GM21619 (cell line): ENCODE data around the gene CDO1.
A peak's percentile ranks its signal among the peaks of the same experiment; 100 is the strongest.
"Not testable (repeated sequence)": the region's sequence is repeated elsewhere in the genome, so short reads cannot be mapped to it uniquely, and the experiment has no call there.

ENCODE experiments used
- ATAC-seq: cut with Tn5 transposase; IDR thresholded peaks from one replicate; pipeline ENCODE4 v1.9.1; 2021; ENCODE audit not compliant: unreplicated experiment

Gene CDO1

DNA sequence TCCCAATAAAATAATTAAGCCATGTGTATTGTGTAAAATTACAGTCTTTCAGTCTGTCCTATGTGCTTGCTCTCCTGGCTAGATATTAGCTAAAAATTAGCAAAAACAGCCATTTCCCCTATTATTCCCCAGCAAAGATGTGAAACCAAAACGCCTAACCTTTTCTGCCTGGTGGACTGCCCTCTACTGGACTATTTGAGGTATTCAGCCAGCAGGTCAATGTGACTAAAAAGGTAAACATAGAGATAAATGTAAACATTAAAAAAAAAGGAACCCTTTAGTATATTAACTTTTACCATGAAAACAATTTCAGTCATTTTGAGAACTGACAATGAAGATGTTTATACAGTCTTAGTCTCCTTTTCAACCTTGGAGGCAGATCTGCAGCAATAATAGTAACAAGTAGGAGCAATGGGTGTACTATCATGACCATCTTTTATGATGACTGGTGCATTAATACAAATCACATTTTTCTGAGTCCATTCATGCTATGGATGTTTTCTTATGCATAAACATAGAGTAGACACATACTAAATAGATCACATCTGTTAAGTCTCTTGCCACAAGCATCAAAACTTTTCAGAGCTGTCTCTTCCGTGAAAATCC, 14.8 kb upstream of the CDO1 start:
- ATAC-seq = peak; percentile 69

DNA sequence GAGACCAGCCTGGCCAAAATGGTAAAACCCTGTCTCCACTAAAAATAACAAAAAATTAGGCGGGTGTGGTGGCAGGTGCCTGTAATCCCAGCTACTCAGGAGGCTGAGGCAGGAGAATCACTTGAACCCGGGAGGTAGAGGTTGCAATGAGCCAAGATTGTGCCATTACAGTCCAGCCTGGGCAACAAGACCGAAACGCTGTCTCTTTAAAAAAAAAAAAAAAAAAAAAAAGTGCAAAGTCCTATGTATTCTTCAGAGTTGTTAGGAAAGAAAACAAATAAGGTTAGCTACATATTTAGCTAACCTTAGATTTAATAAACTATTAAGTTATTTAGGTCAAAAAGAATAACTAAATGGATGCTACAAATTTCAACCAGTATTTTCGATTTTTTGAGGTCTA, 13.5 kb upstream of the CDO1 start:
- no peak for ATAC-seq

DNA sequence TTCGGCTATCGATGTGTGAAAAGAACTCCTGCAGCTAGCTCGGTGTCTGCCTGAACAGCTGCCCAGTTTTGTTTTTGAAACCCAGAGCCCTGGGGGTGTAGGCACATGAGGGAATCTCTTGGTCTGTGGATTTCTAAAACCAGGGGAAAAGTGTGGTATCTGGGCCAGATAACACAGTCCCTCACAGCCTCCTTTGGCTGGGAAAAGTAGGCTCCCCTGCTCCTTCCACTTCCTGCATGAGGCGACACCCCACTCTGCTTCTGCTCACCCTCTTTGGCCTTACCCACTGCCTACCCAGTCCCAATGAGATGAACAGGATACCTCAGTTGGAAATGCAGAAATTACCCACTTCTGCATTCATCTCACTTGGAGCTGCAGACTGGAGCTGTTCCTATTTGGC, 9.5 kb upstream of the CDO1 start:
- no peak for ATAC-seq

DNA sequence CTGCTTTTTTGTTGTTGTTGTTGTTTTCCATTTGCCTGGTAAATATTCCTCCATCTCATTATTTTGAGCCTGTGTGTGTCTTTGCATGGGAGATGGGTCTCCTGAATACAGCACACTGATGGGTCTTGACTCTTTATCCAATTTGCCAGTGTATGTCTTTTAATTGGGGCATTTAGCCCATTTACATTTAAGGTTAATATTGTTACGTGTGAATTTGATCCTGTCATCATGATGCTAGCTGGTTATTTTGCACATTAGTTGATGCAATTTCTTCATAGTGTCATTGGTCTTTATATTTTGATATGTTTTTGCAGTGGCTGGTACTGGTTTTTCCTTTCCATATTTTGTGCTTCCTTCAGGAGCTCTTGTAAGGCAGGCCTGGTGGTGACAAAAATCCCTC, 8.5 kb upstream of the CDO1 start:
- not testable (repeated sequence) for ATAC-seq

DNA sequence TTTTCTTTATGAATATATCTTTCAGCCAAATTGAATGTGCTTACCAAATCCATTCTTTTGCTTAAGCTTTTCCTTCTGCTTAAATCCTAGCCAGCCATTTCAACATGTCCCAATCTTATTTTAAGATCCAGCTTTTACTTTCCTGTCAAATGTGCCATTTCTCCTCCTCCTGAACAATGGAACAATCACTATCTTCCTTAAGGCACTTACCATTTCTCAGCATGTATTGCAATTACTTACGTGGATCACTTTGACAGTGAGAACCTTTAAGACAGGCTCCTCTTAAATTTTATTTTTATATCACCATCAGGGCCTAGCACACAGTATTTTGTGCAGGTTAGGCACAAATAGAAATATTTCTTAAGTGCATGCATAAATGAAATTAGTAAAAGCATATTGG, 4.4 kb upstream of the CDO1 start:
- ATAC-seq = no peak

DNA sequence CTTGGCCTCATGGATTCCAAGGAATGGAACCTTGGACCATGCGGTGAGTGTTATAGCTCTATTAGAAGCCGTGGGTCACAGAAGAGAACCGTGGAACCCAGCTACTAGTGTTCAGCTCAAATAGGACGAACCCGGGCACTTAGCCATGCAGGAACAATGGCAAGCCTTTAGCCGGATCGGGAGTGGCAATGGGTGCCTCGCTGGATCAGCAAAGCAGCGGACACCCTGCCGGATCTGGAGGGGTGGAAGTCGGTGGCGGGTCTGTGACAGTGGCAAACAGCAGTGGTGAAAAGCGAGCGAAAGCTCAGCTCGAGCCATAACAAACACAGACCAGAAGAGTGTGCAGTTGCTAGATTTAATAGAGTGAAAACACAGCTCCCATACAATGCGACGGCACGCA, 2.4 kb upstream of the CDO1 start:
- no peak for ATAC-seq

DNA sequence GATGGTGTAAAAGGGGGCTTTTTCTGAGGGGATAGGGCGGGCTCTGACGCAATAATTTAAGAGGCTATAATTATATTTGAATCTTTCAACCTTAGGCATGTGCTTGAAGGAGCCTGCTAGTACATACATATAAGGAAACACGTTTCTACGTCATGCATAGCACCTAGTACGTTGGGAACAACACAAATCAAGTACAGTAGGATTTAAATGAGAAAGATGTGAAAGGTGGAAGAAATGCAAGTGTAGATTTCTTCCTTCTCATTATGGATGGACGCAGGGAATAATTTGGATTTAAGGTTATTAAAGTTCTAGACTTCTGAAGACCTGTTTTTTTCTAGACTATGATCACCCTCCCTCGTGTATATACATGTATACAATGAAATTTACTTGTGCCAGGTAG, 927 bp upstream of the CDO1 start:
- no peak for ATAC-seq

DNA sequence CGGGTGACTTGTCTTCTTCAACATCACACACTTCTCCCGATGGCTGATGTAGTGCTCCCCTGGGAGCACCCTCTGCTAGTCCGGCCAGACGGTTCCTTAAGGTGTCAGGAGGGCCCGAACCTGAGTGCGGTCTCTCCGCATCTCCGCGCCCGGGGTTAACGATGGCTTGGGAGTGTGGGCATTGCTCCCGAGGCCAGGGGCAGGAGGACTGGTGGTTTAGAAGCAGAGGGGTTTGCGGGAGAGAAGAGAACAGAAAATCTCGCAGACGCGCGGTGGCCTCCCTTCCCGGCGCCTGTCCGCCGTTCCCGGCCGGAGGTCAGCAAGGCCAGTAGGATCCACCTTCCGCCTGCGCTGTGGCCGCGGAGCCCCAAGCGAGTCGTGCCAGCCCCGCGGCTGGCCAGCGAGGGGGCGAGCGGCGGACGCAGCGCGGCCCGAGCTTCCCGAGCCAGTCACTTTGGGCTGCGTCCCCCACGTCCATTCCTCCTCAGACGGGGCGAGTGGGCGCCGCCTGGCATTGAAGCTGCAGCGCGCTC, 700 bp downstream of the CDO1 start:
- ATAC-seq = peak; percentile 13

DNA sequence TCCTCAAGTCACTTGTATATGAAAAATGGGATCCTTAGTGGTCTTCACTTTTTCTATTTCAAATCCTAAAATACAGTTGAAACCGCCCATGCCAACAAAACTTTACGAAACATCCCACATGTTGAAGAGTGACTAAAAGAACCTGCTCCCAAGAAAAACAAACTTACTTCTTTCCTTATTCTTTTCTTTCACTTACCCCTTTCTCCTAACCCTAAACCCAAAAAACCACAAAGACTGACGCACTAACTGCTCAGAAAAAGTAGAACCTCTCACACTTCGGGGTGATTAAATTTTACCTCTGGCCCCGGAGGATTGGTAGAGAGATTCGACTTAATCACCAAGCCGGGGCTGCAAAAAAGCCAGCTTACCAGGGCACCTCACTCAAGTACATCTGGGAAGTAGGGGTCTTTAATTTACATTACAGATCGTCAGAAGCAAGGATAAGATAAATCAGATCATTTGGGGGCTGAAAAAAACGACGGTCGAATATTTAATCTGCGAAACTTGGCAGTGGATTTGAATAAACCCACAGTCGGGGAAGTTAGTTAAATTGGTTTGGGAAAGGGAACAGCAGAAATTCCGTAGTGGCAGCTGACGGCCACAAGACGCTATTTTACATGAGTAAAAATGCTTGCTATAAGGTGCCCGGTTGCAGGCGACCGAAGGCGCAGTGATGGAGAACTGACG, 1.3 kb downstream of the CDO1 start:
- peak; percentile 25 for ATAC-seq

DNA sequence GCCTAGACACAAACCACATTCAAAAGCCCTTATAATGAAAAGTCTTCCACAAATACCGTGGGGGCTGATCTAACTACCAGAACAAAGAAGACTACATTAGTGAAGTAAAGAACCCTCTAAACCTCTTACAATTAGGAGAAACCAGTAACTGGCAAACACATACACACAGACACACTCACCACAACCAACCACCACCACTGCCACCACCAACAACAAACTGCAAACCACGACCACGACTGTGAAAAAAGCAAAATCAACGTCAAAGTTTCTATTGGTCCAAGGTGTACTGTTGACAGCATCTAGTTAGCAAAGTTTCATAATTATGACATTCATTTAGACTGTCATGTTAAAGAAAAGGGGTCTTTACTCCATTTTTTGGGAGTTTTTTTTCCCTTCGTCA, 2.7 kb downstream of the CDO1 start:
- ATAC-seq = no peak

DNA sequence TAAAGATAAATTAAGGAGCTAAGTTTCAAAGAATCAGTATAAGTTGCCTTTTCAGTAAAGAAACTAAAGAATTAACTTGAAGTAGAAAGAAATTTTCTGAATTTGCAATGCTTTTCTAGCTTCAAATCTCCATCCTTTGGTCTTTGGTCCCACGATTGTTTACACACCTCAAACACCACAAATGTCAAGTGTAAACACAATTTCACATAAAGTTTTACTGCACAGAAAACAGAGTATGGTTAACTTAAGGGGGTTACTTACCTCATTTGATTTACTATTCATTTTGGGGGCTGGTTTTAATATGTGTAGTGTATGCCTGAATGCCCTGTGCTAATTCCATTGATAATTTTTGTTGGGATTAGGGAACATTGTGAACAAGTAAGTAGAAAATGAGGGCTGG, 4.1 kb downstream of the CDO1 start:
- ATAC-seq = no peak

DNA sequence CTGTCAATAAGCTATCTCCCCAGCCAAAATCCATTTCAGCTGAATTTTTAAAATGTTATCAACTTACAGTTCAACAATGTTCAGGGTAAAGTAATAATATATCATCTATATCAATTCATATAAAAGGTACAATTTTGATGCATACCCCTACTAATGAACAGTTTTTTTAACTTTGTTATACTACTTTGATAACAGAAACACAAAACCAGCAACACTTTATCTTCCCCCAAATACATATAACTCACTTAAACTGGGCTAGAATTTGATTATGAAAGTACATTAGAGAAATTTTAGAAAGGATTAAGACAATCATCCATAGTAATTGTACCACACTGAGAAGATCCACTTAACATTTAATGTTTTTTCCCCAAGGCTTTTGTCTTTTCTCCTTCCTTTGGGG, 5.1 kb downstream of the CDO1 start:
- no peak for ATAC-seq

DNA sequence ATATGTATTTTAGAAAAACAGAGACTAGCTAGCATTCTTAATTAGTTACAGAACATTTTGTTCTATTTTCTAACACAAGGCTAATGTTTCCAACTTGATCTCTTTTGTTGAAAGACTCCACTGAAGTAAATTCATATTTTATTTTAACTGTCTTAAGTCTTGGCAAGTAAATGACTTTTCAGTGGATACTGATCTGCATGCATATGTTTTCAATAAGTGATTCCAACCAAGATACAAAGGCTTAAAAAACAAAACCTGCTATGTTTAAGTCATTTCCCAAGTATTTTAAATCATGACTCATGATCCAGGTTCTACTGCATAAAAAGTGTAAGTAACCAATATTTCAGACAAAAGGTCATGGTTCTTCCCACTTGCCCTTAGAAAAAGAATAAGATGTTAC, 5.7 kb downstream of the CDO1 start:
- ATAC-seq = no peak

DNA sequence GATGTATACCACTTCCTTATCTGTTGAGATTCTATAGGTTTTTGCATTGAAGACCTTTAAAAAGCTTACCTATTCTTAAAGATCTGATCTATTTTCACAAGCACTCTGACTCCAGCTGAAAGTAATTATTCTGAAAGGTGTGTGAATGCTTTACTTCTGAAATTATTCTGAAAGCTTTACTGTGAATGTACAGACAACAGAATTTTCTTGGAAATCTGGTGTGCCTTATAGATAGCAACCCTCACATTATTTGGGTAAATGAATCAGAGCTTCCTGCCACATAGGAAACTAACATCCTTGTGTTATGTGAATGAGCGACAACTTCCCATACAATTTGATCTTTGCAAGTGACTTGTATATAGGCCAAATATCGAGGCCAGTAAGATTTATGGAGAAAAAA, 6.5 kb downstream of the CDO1 start:
- ATAC-seq = no peak

DNA sequence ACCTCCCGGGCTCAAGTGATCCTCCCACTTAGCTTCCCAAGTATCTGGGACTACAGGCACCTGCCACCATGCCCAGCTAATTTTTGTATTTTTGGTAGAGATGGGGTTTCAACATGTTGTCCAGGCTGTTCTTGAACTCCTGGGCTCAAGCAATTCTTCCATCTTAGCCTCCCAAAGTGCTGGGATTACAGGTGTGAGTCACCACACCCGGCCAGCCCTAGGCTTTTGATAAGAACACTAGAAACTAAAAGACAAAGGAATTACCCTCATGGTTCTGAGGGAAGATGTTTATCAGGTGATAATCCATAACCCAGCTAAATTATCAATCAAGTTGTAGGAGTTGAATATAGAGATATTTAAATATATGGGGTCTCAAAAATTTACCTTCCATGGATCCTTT, 8.4 kb downstream of the CDO1 start:
- not testable (repeated sequence) for ATAC-seq

DNA sequence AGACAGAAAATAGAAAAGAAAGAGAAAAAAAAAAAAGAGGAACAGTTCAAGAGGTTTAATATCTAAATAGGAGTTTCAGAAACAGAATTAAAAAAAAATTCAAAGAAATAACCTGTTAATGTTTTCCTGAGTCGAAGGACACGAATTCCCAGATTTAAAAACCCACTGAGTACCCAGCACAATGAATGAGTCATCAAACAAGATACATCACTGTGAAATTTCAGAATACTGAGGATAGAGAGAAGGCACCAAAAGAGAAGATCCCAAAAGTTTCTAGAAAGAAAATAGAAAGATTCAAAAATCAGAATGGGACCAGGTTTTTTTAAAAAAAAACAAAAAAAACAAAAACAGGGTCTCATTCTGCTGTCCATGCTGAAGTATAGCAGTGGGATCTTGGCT, 8.8 kb downstream of the CDO1 start:
- no peak for ATAC-seq

DNA sequence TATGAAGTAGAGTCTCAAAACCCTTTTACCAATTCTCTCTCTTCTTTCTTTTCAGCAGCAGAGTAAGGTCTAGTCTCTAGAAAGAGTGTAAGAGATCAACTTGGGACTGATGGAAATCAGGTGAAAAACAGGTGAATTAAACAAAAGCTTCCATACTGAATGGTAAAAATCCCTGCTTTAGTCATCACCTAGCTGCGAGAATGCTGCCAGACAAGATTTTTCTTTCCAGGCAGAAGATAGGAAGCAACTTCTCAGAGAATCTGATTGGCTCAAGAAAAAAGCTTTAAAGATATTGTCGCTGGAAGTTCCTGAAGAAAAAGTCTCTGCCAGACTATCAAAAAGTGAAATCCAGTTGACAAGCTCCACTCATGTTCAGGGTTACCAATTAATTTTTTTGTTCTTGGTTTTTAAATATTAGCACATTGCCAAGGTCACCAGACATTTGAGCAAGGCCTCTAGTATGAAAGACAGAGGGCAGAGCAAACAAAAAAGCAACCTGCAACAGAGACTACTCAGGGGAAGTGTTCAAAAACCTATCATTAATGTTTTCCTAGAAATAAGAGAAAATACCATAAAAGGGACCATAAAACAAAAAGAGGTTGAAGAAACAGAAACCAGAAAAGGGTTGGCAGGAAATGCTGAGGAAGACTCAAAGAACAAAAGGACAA, 9.3 kb downstream of the CDO1 start:
- no peak for ATAC-seq

DNA sequence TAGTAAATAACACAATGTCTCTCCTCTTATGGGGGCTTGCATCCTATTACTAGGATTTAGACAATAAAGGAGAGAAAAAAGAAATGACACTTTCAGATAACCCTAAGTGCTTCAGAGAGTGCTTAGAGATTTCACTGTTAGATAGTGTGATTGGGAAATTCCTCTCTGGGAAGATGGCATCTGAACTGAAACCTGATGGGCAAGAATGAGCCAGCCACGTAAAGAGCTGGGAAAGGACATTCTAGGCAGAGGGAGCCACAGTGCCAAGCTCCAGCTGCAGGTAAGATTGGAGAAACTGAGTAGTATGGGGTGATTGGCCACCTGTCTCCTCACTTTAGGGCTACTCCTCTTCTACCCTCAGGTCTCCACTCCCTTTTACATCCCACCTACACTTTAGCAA, 14.5 kb downstream of the CDO1 start:
- ATAC-seq = no peak

DNA sequence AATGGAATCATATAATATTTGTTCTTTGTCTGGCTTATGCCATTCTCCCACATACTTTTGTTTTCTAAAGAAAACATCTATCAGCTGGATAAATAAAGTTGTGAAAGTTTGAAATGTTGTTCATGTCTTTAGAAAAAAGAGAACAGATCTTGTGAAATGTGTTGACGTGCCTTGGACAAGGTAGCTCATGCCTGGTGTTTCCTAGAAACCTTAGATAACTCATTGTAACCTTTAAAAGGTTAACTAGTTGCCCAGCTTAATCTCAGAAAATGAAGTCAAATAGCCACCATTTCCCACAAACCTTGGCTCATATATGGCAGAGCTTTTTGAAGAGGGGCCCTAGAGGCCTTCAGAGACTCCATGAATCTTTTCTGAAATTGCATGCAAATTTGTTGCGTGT, 15.3 kb downstream of the CDO1 start:
- no peak for ATAC-seq

DNA sequence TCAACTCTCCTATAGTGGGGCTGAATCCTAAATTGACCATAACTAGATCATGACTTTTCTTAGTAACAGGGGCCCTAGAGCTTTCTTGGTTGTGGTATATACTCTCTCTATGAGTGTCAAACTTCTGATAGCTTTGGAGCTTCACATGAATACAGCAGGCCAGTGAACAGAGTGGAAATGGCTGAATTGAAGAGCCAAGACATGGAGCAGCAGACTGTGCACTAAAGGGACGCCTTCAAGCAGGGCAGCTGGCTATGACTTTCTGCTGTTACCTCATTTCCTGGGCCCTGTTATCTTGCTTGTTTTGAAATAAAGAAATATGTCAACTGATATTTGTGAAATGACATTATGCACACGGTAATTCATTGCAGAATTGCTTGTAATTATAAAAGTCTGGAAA, 16.4 kb downstream of the CDO1 start:
- ATAC-seq = no peak

DNA sequence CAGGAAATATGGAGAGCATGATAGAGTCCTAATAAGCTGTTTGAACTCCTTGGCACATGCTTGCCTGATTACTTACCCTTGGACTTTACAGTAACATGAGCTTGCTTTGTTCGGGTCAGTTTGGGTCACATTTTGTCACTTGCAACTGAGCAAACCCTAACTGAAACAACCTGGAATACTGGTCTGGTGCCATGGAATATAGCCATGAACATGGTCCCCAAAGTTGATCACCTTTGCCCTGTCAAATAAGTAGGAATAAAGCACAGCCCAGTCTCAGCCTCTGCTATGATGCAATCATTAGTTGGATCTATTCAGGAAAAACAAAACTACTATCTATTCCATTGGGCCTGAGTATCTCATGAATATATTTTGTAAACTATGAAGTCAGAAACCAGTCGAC, 18.2 kb downstream of the CDO1 start:
- no peak for ATAC-seq

DNA sequence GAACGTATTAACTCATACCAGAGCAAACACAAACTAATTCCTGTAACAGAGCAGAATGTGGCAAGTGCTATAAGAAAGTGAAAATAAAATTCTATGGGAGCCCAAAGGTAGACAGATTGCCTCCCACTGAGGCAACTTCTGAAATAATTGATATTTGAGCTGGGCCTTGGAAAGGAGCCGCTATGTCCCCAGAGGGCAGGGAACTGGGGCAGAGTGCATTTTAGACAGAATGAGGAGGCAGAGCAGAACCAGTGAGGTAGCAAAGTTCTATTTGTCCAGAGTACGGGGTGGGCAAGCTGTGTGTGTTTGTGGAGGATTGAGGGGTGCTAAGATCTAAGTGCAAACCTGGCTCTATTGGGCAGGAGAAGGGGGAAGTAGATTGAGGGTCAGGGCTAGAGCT, 19.8 kb downstream of the CDO1 start:
- ATAC-seq = no peak
